SU-DHL-6 (cell line): ENCODE results near the gene EMB.
"Not testable (repeated sequence)": the region's sequence is repeated elsewhere in the genome, so short reads cannot be mapped to it uniquely, and the experiment has no call there.

Experiments used
- CTCF ChIP-seq: fragments of 200-600 bp; sonication (generic); IDR thresholded peaks from one replicate; pipeline ENCODE4 v1.5.1; 2017; ENCODE audit warnings: antibody characterized with exemption, mild to moderate bottlenecking, low read length, moderate library complexity; ENCODE audit not compliant: insufficient read depth, poor library complexity, severe bottlenecking
- EZH2phosphoT487 ChIP-seq: fragments of 200-600 bp; sonication (generic), shearing (Covaris generic); conservative IDR thresholded peaks from 2 replicates; pipeline ENCODE4 v1.6.1; 2018; ENCODE audit warnings: mild to moderate bottlenecking, antibody characterized with exemption, low read length, moderate library complexity, mixed read lengths

- not testable (repeated sequence) for TF ChIP-seq CTCF, EZH2phosphoT487
Observed at GRCh38 chr5:50478790-50479189, 37.7 kb upstream of the EMB start.
